Ovary (tissue), 9 donors: ENCODE results near the gene AFP. TPM values are rescaled to one million over a fixed set of nuclear protein-coding genes. Genes with fewer than 3 reads are reported as not detected.

Source experiments
- DNase-seq, 5 donors: peaks; one replicate each; pipeline ENCODE4 v3.0.0-alpha.2; 2019 to 2020
- H3K27ac ChIP-seq, 2 donors: fragments of 200-600 bp; one replicate each; pipeline versions ENCODE4 v1.5.1 to v1.8.0; 2019 to 2022
- H3K27me3 ChIP-seq: fragments of 200-600 bp; one replicate; pipeline ENCODE4 v1.8.0; 2022
- H3K36me3 ChIP-seq: fragments of 200-600 bp; sonication (generic); one replicate; pipeline ENCODE4 v1.5.1; 2019
- H3K4me1 ChIP-seq: one replicate; pipeline ENCODE4 v1.8.1; 2013; ENCODE audit warnings: mild to moderate bottlenecking, moderate library complexity; ENCODE audit not compliant: insufficient read depth
- H3K4me3 ChIP-seq: fragments of 200-600 bp; sonication (generic); one replicate; pipeline ENCODE4 v1.5.1; 2017
- H3K9me3 ChIP-seq, 2 donors: fragments of 200-600 bp in 1 of 2; sonication (generic) in 1 of 2; one replicate each; pipeline versions ENCODE4 v1.5.1 to v1.8.1; 2013 to 2019; ENCODE audit warnings: mild to moderate bottlenecking in 1 of 2, moderate library complexity in 1 of 2
- CTCF ChIP-seq, 3 donors: fragments of 450-650 bp in 2 of 3; fragments of 200-600 bp in 1 of 3; IDR thresholded peaks; one replicate each; pipeline versions ENCODE4 v1.5.1 to v1.8.0; 2016 to 2022; ENCODE audit warnings: antibody characterized with exemption in 3 of 3, mild to moderate bottlenecking in 1 of 3
- EP300 ChIP-seq: sonication (generic); formaldehyde crosslinking; IDR thresholded peaks from one replicate; pipeline ENCODE4 v1.6.1; 2017; ENCODE audit warnings: antibody characterized with exemption
- POLR2A ChIP-seq: fragments of 450-650 bp; IDR thresholded peaks from one replicate; pipeline ENCODE4 v1.6.1; 2017; ENCODE audit warnings: antibody characterized with exemption, mild to moderate bottlenecking, moderate library complexity
- WGBS, 3 donors: extraction: QIAGEN DNeasy Blood & Tissue Kit in 1 of 3; methylation state at CpG; one replicate each; pipeline versions ENCODE4 v1.1.5 to v1.1.7; 2013 to 2017; 5-methylcytosine and 5-hydroxymethylcytosine counted together
- intact Hi-C, 4 donors: fragments of 100-400 bp; cut with DNase I; formaldehyde crosslinking; loops; one replicate each; pipeline versions ENCODE4 v1.11.0 to v1.15.1; 2022 to 2023
- polyA plus RNA-seq, 2 donors: library from polyadenylated mRNA; stranded (reverse); fragments of 200-250 nt in 1 of 2; fragments of 350-450 nt in 1 of 2; fragmentation: Illumina TruSeq in 1 of 2; extraction: RNeasy Lipid Tissue Mini Kit (QIAGEN cat#74804) in 1 of 2; gene quantifications; one replicate each; pipeline ENCODE4 v1.2.3, GENCODE V29; 2013 to 2014
- total RNA-seq, 7 donors: library from RNA; depleted of rRNA in 2 of 7; stranded (reverse); fragments of >200 nt in 2 of 7; fragmentation: NEBNext Ultra II Directional in 3 of 7; extraction: Animal tissue kit (Norgen Biotek cat#: 25700) in 3 of 7; gene quantifications; one replicate each; pipeline versions ENCODE4 v1.1.0 to v1.2.4, GENCODE V29; 2016 to 2023
- donor health status: DM: no; HTN: no; CAD: no; lungs with moderate emphysema.
- donor health status: DM: no; HTN: no; CAD: no.
- donor health status: Bipolar disorder and iron deficiency.
- donor health status: DM: yes; HTN: yes; CAD: no.
- donor health status: DM: no; HTN: no; CAD: no.
- donor health status: DM: yes; HTN: yes; CAD: no.

Gene AFP
- total and polyA plus RNA-seq, 9 donors: 0.17 to 2.8 (median 0.47) TPM; not detected in 5

DNA sequence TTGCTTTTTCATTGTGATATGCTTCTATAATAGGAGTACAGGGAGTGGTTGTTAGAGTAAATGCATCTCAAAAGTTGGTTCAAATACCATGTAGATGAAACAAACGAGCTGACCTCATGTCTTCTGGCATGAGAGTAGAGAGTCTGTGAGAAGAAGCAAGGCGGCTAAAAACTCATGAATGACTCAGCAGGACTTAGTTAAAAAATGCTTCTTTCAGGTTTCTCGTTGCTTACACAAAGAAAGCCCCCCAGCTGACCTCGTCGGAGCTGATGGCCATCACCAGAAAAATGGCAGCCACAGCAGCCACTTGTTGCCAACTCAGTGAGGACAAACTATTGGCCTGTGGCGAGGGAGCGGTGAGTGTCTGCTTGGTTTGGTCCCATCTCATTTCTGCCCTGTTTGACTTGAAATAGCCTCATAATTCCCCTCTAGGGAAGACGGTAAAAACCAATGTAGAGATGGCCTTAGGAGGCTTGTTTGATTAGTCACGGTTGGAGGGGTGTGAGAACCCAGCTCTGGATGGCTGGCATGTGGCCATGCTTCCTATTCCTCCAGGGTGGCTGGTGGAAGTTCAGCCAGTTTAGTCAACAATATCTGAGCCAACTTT, 14.5 kb downstream of the AFP start:
- no peak overlapping the region for H3K27ac ChIP-seq
- peaks cover 8% of the 10 kb centered on the region for H3K4me1 ChIP-seq
- peak; percentile 22 to 66 (median 52) for DNase-seq
- H3K9me3 ChIP-seq: no peaks in the 10 kb centered on the region
- WGBS, 3 donors: 32 to 37% (median 33%) methylated on average over 9 of the region's 9 CpGs
- H3K36me3 ChIP-seq: no peaks in the 10 kb centered on the region
- intact Hi-C loops: no loop called here
- no peaks in the 10 kb centered on the region for H3K27me3 ChIP-seq
- TF ChIP-seq EP300 (no peak), CTCF (IDR thresholded peaks at IDR 0.05) (no peak), POLR2A (no peak)
- H3K4me3 ChIP-seq: no peak overlapping the region

GRCh38 chr4:73451404-73451803, 15.4 kb downstream of the AFP start:
- Histone ChIP-seq H3K36me3 (no peaks in the 10 kb centered on the region), H3K27me3 (no peaks in the 10 kb centered on the region), H3K27ac (no peak overlapping the region), H3K4me1 (peaks cover 8% of the 10 kb centered on the region), H3K4me3 (no peak overlapping the region), H3K9me3 (no peaks in the 10 kb centered on the region)
- intact Hi-C loops: no loop called here
- WGBS, 3 donors: 18 to 26% (median 22%) methylated on average over 3 of the region's 3 CpGs
- TF ChIP-seq POLR2A (no peak), EP300 (no peak), CTCF (IDR thresholded peaks at IDR 0.05) (no peak)
- no peak for DNase-seq

DNA sequence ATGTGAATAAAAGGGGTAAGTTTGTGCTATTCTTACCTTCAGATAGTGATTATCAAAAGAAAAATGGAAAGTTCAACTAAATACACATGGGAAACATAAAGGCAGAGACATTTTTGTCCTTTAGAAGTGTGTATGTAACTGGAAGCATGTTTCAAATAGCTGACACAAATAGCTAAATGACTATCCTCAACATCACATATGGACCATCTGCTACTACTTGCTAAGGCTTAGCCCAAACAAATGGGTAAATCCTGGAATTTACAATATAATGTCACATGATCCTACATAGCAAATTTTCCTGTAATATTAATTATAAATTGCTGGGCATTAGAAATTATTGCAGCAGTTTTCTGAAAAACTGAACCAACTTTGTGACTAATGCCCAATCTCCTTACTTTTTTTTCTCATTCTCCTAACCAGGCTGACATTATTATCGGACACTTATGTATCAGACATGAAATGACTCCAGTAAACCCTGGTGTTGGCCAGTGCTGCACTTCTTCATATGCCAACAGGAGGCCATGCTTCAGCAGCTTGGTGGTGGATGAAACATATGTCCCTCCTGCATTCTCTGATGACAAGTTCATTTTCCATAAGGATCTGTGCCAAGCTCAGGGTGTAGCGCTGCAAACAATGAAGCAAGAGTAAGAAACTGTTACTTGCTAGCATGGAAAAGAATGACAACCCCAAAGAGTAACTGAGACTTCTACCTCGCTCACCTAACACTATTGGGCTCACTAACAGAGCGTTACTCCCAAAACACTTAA, 16.1 kb downstream of the AFP start:
- no peaks in the 10 kb centered on the region for H3K9me3 ChIP-seq
- no peak for DNase-seq
- H3K36me3 ChIP-seq: no peaks in the 10 kb centered on the region
- intact Hi-C loops: no loop called here
- WGBS, 3 donors: 97 to 99% (median 98%) methylated on average over 4 of the region's 4 CpGs
- H3K4me1 ChIP-seq: peaks cover 8% of the 10 kb centered on the region
- no peak overlapping the region for H3K27ac ChIP-seq
- no peaks in the 10 kb centered on the region for H3K27me3 ChIP-seq
- no peak overlapping the region for H3K4me3 ChIP-seq
- no peak for TF ChIP-seq EP300

DNA sequence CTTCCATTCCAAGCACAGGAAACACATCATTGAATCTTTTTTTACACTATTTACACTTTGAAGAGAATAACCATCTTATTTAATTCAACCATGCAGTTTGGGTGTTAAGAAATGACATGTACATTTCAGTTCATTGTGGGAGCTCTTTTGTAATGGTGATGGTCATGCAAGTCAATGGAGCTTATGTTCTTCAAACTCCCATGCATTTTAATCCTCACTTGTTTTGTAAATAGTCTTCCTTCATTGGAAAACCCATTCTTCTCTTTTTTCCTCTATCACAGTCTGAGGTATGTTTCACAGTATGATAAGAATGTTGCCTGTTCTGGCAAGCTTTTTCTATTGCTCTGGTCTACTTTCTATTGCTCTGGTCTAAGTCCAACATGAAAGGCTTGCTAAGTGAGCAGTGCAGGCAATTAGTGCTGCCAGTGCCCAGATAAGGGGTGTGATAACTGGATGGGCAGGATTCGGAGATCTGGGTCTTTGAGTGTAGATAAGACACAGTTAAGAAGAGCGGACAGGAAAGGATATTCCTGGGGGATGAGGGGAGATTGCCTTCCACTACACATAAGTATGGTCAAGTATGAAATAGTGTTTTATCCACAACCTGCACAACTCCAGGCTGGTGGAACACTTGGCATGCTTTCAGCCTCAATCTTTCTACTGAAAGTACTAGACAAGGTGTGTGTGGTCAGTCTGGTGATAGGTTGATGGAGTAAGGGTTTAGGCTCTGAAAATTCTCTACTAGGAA, 17.1 kb downstream of the AFP start:
- Histone ChIP-seq H3K27ac (no peak overlapping the region), H3K4me1 (peaks cover 8% of the 10 kb centered on the region), H3K9me3 (no peaks in the 10 kb centered on the region), H3K27me3 (no peaks in the 10 kb centered on the region), H3K36me3 (no peaks in the 10 kb centered on the region), H3K4me3 (no peak overlapping the region)
- DNase-seq: no peak
- intact Hi-C loops: no loop called here
- WGBS, 3 donors: 71 to 72% (median 71%) methylated on average over 2 of the region's 2 CpGs
- TF ChIP-seq EP300 (no peak), POLR2A (no peak)

- Histone ChIP-seq H3K36me3 (no peaks in the 10 kb centered on the region), H3K27ac (no peak overlapping the region), H3K9me3 (no peaks in the 10 kb centered on the region), H3K4me1 (peaks cover 8% of the 10 kb centered on the region), H3K4me3 (no peak overlapping the region), H3K27me3 (no peaks in the 10 kb centered on the region)
- no peak for TF ChIP-seq EP300
- TF ChIP-seq CTCF (IDR thresholded peaks at IDR 0.05): no peak
- TF ChIP-seq POLR2A: no peak
- DNase-seq: no peak
- intact Hi-C loops: no loop called here
Measured at GRCh38 chr4:73453701-73454005, 17.6 kb downstream of the AFP start.
